GM18873 (cell line): ENCODE data around the gene FEZF1.

Experiments
- ATAC-seq: cut with Tn5 transposase; IDR thresholded peaks from one replicate; pipeline ENCODE4 v1.9.1; 2021; ENCODE audit warnings: mild to moderate bottlenecking, moderate library complexity, moderate number of reproducible peaks; ENCODE audit not compliant: unreplicated experiment, low FRiP score

Gene FEZF1

GRCh38 chr7:122273117-122273516 is 31.4 kb downstream of the FEZF1 start:
- ATAC-seq, result no peak

GRCh38 chr7:122269241-122269640 is 35.3 kb downstream of the FEZF1 start:
- ATAC-seq, result no peak

- ATAC-seq, result no peak
These were observed 36.4 kb downstream of the FEZF1 start for GRCh38 chr7:122268101-122268500.

- ATAC-seq, result no peak
These were observed 42.3 kb downstream of the FEZF1 start for GRCh38 chr7:122262246-122262645.

GRCh38 chr7:122261442-122261841 is 43.1 kb downstream of the FEZF1 start:
- ATAC-seq, result no peak

GRCh38 chr7:122261016-122261415 is 43.5 kb downstream of the FEZF1 start:
- ATAC-seq, result no peak

- ATAC-seq, result no peak
These were observed 44.2 kb downstream of the FEZF1 start for GRCh38 chr7:122260336-122260735.

GRCh38 chr7:122258971-122259370 is 45.6 kb downstream of the FEZF1 start:
- no peak for ATAC-seq

- ATAC-seq, result no peak
These were observed 47.5 kb downstream of the FEZF1 start for GRCh38 chr7:122257056-122257455.

- ATAC-seq, result no peak
These were observed 48.5 kb downstream of the FEZF1 start for GRCh38 chr7:122256046-122256445.

GRCh38 chr7:122255454-122255853 is 49.1 kb downstream of the FEZF1 start:
- no peak for ATAC-seq
